ENCODE results near the gene UPP1. TPM values are rescaled to one million over a fixed set of nuclear protein-coding genes. Genes with fewer than 3 reads are reported as not detected.

The UPP1 gene
- total RNA-seq, 1 experiment from 2014 or later, result 71.9 TPM

DNA sequence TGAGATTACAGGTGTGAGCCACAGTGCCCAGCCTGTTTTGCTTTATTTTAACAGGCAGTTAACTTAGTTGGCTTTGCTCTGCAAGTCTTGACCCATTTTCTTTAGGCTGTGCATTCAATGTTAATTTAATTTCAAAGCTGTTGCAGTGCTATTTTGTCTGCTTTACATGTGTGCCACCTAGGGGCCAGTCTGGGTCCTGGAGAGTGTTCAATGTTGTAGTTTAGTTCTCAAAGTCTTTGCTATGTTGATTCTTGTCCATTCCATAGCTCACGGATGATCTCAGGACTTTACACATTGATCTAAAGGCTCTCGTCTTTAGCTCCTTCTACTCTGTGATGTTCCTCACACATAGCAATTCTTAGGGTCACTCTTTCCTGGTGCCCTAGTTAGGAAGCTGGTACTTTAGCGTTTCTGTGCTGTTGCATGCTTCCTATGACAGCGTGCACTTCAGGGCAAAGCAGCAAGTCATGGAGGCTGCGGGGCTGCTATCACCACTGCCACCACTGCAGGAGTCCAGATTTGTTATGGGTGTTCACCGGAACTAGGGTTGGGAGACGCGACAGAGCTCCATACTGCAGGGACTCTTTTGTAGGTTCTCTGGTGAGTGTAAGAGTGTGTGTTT lies 65.8 kb downstream of the UPP1 start:
- H4K20me1 ChIP-seq (ENCODE audit: low read length), result no peaks in the 10 kb centered on the region
- H3F3A ChIP-seq (ENCODE audit: low read length, unreplicated experiment), result no peaks in the 10 kb centered on the region
- H3K4me1 ChIP-seq (ENCODE audit: insufficient read depth, low read length), result 0 out of 2 replicates have a peak, but pooled peaks cover 9% of the 10 kb centered on the region
- intact Hi-C loops (cut with micrococcal nuclease), result loop anchor here (1.0 kb wide), 3 partner anchors 16 to 210 kb away; no protein-coding TSS in a partner anchor
- H3K79me2 ChIP-seq (ENCODE audit: low read length), result no peaks in the 10 kb centered on the region
- H3K9me3 ChIP-seq (ENCODE audit: low read length), result no peaks in the 10 kb centered on the region
- peak overlapping the region; percentile 20; the same call in 1 of the 2 replicates for H2AFZ ChIP-seq (ENCODE audit: low read length)
- no TSS peak for BruUV-seq (replicated peaks)
- no peak overlapping the region for H3K9ac ChIP-seq (ENCODE audit: low read length)
- CTCF ChIA-PET, result interaction anchor here (0.6 to 1.4 kb wide), 14 partner anchors 13 to 720 kb away, joined by 3 to 18 read pairs (median 4); partner anchors contain the start of gene PKD1L1
- H3K27me3 ChIP-seq (ENCODE audit: low read length), result no peaks in the 10 kb centered on the region
- H3K36me3 ChIP-seq (ENCODE audit: low read depth, low read length), result no peaks in the 10 kb centered on the region
- no peak overlapping the region for H3K4me3 ChIP-seq (ENCODE audit: low read length)
- DNase-seq (peak; percentile 62), ATAC-seq (peak; percentile 94)
- H3K27ac ChIP-seq (ENCODE audit: low read length), result no peak overlapping the region
- POLR2A ChIA-PET (ENCODE audit: unreplicated experiment), result interaction anchor here (0.6 to 0.7 kb wide), 2 partner anchors 19 to 364 kb away, joined by 3 to 5 read pairs; no protein-coding TSS in a partner anchor
- no peaks in the 10 kb centered on the region for H3K9me2 ChIP-seq (replicated peaks; ENCODE audit: low read length)
- H3K4me2 ChIP-seq (ENCODE audit: low read length), result no peak overlapping the region
- TF ChIP-seq EZH2 (IDR thresholded peaks at IDR 0.05; ENCODE audit: low read length, unreplicated experiment), result no peak
- TF ChIP-seq, protein P1, sequence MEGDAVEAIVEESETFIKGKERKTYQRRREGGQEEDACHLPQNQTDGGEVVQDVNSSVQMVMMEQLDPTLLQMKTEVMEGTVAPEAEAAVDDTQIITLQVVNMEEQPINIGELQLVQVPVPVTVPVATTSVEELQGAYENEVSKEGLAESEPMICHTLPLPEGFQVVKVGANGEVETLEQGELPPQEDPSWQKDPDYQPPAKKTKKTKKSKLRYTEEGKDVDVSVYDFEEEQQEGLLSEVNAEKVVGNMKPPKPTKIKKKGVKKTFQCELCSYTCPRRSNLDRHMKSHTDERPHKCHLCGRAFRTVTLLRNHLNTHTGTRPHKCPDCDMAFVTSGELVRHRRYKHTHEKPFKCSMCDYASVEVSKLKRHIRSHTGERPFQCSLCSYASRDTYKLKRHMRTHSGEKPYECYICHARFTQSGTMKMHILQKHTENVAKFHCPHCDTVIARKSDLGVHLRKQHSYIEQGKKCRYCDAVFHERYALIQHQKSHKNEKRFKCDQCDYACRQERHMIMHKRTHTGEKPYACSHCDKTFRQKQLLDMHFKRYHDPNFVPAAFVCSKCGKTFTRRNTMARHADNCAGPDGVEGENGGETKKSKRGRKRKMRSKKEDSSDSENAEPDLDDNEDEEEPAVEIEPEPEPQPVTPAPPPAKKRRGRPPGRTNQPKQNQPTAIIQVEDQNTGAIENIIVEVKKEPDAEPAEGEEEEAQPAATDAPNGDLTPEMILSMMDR (conservative IDR thresholded peaks at IDR 0.05; ENCODE audit: low read depth, low read length), result peak; percentile 83

Other genes starting within 250 kb of the UPP1 start
- 0.04 and 0.17 TPM in 2 replicates for gene PKD1L1, start 140.8 kb upstream of the UPP1 start, total RNA-seq (2014; rRNA removed)
- 15.3 and 23.2 TPM in 2 replicates for gene HUS1, start 109.7 kb upstream of the UPP1 start, total RNA-seq (2014; rRNA removed)
- gene SUN3, start 60.2 kb upstream of the UPP1 start, total RNA-seq (2014; rRNA removed), result not detected in 2 replicates
- gene C7orf57, start 53.7 kb upstream of the UPP1 start, total RNA-seq (2014; rRNA removed), result 0.15 TPM in 1 of 2 replicates, not detected in the other
- gene ABCA13, start 82.2 kb downstream of the UPP1 start, total RNA-seq (2014; rRNA removed), result 1.8 and 2.1 TPM in 2 replicates

Measured in PC-3 (cell line).